HG03460 (cell line): ENCODE results near the gene C10orf62.
A peak's percentile ranks its signal among the peaks of the same experiment; 100 is the strongest.
"Not testable (repeated sequence)": the region's sequence is repeated elsewhere in the genome, so short reads cannot be mapped to it uniquely, and the experiment has no call there.

ENCODE experiments used
- ATAC-seq: cut with Tn5 transposase; IDR thresholded peaks from one replicate; pipeline ENCODE4 v1.9.1; 2021; ENCODE audit not compliant: unreplicated experiment

The C10orf62 gene

DNA sequence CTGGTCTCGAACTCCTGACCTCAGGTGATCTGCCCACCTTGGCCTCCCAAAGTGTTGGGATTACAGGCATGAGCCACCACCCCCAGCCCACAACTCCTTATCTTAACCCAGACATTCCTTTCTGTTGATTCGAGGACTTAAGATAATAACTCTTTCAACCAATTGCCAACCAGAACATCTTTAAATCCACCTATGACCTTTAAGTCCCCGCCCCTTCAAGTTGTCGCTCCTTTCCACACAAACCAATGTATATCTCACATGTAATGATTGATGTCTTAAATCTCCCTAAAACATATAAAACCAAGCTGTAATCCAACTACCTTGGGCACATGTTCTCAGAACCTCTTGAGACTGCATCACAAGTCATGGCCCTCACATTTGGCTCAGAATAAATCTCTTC lies 24.7 kb upstream of the C10orf62 start:
- no peak for ATAC-seq

DNA sequence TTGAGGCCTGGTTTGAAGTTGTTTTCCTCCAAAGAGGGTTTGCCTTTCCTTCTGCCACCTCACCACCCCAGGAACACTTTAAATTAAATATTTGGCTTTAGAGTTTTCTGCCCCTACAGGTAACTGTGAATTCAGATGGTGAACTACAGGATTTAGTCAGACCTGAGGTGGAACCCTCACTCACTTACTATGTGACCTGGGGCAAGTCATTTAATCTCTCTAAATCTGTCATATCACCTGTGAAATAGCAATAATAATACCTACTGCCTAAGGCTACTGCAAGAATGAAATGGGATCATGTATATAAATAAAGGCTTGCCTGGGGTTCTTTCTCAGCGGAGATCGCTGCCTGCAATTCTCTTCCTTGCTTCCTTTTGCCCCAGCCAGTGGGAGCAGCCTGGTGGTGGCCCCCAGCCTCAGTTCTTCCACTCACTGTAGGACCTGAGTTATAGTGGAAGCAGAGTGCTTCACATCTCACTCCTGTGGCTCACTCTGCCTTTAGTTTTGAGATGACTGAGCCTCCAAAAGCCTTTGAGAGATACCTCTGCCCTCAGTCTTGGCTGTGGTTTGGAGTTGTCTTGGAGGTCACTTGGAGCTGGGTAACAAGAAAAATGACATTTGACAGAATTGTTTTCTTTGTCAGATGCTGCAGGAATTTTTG lies 23.1 kb upstream of the C10orf62 start:
- ATAC-seq, result no peak

DNA sequence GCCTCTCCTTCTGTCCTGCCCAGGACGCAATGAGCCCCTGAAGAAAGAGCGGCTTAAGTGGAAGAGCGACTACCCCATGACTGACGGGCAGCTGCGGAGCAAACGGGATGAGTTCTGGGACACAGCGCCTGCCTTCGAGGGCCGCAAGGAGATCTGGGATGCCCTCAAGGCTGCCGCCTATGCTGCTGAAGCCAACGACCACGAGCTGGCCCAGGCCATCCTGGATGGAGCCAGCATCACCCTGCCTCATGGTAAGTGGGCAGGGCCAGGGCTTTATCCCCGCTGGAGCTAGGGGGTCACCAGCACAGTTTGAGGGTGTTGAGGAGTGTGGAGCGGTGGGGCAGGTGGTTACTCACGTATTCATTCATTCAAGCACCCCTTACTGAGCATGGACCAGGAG lies 21.6 kb upstream of the C10orf62 start:
- ATAC-seq, result no peak

DNA sequence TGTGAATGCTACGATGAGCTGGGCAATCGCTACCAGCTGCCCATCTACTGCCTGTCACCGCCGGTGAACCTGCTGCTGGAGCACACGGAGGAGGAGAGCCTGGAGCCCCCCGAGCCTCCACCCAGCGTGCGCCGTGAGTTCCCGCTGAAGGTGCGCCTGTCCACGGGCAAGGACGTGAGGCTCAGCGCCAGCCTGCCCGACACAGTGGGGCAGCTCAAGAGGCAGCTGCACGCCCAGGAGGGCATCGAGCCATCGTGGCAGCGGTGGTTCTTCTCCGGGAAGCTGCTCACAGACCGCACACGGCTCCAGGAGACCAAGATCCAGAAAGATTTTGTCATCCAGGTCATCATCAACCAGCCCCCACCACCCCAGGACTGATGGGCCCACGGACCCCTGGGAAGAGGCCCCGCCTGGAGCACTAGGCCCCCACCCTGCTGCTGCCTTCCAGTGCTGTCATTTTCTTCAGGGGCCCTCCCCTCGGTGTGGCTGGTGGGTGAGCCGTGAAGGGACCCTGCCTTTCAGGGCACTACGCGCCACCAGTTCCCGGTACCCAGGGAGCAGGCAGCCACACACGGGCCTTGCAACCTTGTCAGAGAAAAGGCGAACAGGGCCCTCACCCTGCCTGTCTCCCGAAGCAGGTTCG lies 19.3 kb upstream of the C10orf62 start:
- ATAC-seq, result no peak

DNA sequence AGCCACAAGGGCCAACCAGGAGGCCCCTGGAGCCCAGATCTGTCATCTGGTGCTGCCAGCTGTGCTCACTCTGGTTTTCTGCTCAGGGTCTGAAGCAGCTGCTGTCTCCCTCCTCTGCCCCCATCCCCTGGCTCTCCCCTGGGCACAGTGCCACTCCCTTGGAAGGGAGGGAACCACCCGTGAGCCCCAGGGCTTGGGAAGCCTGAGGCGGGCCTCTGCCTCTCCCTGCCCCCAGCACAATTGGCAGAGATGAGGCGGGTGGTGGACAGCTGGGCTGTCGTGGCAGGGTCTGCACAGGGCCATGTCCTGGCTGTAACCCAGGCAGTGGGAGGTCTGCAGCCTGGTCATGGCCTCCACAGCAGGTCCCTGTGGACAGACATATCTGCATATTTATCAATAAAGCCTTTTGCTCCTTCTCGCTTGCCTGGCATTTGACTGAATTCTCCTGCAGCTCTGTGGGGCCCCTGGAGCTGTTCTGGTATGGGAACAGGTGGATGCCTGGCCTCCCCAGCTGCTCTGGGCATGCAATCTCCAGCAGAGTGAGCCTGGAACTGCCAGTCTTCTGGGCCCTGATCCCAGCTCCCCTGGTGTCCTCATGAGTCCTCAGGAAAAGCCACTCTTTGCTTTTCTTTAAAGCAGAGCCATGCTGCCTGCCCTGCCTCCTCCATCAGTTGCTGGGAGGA lies 18.6 kb upstream of the C10orf62 start:
- ATAC-seq, result no peak

DNA sequence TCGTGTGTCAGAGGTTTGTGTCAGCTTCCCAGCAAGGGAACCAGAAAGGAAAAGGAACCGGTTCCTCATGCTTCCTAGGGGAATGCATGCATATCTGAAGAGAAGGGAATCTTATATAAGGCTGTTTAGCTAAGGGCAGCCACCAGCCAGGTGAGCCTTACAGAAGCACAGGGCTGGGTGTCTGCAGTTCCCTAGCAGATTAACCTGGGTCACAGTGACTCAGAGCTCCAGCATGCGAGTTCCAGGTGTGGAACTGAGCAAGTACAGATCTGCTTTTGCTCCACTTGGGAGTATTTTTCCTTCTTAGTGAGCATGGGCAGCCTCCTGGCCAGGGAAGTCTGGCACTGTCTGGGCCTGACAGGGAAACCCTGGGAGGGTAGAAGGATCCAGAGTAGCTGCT lies 17.9 kb upstream of the C10orf62 start:
- ATAC-seq, result no peak

DNA sequence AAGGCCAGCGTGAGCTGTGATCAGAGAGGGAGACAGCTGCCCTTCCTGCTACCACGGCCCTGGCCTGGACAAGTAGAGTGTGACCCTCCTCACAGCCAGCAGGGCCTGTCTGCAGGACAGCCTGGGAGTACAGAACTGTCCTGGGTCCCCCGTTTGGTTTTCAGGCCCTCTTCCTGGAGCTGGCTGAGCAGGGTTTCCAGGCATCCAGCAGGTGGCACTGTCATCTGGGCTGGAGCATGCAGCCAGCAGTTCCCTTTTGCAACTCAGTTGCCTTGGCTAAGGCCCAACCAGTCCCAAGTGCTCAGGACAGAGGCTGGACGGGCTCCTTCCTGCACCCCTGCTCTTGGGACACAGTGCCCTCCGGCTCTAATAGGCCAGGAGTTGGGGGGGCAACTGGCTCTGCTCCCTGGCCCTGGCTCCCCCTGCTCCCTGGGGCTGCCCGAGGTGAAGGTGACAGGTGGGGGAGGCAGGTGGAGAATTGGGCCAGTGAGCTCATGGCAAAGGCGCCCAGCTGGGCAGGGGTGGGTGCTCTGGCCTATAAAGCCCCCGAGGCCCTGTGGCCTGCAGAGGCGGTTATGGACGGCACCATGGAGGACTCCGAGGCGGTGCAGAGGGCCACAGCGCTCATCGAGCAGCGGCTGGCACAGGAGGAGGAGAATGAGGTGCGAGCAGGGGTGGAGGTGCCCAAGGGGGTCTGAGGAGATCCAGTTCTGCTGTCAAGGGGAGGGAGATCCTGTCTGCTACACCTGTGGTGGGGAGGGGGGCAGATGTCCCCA lies 17.1 kb upstream of the C10orf62 start, which contains the start of gene ANKRD2:
Gene ANKRD2, plus strand, starts transcription at position 566 of the 776 bp plus-strand sequence. Its CDS starts 10 bp downstream, at position 576.
- peak; percentile 79 for ATAC-seq

DNA sequence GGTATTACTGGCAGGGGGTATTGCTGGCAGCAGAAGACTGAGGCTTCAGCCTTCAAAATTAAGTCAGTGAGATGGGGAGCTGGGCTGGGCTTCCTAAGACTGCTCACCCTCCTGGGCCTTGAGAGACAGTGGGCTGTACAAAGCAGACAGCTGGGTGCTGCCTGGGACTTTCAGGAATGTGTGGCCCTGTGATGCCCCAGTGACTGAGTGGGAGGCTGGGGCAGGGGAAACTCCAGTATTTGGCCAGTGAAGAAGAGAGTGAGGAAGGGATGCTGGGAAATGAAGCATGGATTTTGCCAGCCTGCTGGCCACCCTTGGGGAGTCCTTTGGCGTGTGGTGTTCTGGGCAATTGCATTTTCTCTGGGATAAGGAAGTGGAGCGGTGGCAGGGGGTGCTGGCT lies 16.5 kb upstream of the C10orf62 start:
- ATAC-seq, result no peak

DNA sequence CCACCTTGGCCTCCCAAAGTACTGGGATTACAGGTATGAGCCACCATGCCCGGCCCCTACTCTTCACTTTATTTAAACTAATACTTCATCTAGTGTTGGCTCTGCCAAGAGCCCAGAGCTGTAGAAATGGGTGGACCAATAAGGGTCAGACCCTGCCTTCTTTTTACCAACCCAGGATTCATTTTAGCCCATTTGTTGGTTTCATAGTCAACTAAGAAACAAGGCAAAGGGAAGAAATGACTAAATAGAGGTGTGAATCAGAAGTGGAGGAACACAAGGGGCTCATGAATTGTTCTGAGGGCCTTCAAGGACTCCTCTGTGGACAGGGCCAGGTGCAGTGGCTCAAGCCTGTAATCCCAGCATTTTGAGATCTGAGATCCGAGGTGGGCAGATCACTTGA lies 15.8 kb upstream of the C10orf62 start:
- ATAC-seq, result no peak

DNA sequence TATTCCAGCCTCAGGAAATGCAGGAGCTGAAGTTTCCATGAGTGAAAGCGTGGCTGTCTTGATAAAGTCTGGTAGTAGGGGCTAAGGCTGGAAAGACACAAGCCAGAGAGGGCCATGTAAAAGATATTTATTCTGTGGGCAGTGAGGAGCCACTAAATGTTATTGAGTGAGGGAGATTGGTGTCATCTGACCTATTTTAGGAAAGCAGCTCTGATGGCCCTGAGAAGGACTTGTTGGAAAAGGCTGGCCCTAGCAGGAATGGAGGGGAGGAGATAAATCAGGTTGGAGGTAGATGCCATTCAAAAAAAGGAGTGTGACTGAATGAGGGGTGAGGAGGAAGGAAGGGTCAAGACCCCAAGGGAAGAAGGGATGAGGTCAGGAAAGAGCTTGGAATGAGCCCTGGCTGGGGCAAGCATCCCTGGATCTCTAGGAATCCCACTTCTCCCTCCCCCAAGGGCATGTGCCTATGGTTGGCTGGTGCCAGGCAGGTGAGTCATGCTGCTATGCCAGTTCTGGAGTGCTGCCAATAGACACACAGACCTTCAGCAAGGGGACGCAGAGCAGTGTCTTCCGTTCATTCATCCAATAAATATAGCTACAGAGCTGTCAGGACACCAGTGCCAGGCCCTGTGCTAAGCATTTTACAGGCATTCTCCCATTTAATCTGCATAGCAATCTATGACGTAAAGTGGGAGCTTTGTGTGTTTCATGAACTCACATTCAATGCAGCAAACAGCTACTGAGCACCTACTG lies 15.0 kb upstream of the C10orf62 start:
- ATAC-seq, result no peak

DNA sequence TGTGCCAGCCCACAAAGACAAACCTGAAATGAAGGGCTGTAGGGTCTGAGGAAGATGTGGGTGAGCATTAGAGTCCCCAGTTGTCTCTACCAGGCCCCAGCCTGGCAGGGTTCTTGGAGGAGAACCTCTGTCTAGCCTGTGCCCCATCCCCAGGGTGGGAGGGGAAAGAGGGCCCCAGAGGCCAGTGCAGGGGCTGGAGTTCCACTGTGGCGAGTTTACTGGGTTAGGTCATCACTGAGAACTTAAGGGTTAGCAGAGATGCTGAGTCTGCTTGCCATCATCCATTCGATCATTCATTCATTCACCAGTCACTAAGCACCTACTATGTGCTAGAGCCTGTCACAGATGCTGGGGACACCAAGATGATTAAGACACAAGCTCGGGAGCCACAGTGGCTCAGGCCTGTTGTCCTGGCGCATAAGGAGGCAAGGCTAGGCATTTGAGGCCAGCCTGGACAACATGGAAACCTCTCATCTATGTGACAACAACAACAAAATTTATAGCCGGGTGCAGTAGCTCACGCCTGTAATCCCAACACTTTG lies 14.3 kb upstream of the C10orf62 start:
- no peak for ATAC-seq

DNA sequence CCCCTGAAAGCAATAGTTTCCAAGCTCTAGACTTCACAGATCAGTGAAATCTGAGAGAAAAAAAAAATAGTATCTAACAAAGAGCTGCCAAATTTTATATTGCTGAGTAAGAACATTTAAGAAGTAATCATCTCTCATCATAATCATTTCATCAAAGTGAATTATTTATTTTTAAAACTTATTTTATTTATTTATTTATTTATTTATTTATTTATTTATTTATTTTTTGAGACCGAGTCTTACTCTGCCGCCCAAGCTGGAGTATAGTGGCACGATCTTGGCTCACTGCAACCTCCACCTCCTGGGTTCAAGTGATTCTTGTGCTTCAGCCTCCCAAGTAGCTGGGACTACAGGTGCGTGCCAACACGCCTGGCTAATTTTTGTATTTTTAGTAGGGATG lies 13.0 kb upstream of the C10orf62 start:
- ATAC-seq, result not testable (repeated sequence)

DNA sequence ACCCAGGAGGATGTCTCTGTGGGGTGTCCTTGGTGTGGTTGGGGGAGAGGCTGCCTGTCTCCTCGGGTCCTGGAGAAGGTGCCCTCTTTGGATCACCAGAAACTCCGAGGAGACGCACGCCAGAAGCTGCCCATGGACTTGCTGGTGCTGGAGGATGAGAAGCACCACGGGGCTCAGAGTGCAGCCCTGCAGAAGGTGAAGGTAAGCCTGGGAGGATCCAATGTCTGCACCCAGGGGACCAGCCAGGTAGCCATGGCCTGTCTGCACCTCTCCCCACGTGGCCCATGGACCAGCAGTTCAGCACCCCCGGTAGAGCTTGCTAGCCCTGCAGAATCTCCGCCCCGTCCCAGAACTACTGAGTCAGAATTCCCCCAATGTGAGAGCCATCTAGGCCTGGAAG lies 11.8 kb upstream of the C10orf62 start:
- ATAC-seq, result no peak

DNA sequence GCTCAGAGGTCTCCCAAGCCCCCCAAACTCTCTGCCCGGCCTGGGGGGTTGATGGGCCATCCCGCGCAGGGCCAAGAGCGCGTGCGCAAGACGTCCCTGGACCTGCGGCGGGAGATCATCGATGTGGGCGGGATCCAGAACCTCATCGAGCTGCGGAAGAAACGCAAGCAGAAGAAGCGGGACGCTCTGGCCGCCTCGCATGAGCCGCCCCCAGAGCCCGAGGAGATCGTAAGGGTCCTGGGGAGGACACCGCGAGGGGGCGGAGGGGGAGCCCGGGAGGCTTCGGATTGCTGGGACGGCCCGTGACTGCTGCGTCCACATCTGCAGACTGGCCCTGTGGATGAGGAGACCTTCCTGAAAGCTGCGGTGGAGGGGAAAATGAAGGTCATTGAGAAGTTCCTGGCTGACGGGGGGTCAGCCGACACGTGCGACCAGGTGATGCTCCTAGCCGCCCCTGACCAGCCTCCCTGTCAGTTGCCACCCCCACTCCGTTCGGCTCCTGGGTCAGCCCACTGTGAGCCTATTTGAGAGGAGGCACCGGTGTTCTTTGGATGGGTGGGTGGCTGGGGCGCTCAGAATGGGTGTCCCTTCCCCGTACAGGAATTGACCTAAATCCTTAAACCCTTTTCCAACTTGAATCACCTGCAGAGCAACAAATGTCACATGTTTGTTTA lies 11.2 kb upstream of the C10orf62 start:
- ATAC-seq, result no peak

DNA sequence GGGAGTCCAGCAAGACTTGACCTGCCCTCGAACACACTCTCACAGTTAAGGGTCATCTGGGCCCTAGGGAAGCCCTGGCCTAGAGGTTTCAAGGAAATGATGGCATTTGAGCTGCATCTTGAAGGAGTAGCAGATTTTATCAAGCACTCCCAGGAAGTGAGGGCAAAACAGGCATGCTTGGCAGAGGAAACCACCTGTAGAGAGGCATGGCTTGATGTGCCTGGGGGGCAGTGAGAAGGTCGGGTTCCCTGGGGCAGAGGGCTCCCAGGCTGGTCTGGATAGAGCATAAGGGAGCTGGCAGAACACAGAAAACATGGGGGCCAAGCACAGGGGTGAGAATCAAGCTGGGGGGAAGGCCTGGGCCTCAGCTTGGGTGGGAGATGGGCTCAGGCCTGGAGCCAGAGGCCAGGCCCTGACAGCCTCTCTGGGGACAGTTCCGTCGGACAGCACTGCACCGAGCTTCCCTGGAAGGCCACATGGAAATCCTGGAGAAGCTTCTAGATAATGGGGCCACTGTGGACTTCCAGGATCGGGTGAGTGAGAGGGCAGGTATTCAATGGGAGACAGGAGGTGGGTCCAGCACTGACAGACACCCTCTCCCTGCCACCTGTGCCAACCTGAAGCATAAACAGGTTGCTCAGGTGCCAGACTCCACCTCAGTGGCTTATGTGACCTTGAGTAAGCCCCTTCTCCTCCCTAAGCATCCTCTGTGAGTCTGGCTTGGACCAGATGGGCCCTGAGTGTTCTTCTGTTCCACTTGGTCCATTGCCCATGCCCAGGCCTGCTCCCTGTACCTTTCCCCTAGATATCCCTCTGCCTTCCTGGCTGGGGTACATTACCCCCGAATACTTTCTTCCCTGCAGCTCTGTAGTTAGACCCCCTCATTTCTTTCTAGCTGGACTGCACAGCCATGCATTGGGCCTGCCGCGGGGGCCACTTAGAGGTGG lies 8.8 kb upstream of the C10orf62 start:
- no peak for ATAC-seq

DNA sequence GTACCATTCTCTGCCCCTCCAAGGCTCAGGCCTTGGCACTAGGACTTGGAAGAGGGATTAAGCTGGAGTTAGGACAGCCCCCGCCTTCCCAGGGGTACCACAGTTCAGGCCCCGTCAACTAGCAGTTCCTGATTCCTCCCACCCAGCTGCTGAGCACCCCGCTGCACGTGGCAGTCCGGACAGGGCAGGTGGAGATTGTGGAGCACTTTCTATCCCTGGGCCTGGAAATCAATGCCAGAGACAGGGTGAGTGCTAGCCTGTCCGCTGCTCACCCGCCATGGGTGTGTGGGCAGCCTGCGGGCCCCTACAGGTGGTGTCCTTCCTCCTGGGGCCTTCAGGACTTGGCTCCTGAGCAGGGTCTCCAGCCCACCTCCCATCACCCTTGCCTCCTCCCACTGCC lies 7.4 kb upstream of the C10orf62 start:
- ATAC-seq, result no peak

DNA sequence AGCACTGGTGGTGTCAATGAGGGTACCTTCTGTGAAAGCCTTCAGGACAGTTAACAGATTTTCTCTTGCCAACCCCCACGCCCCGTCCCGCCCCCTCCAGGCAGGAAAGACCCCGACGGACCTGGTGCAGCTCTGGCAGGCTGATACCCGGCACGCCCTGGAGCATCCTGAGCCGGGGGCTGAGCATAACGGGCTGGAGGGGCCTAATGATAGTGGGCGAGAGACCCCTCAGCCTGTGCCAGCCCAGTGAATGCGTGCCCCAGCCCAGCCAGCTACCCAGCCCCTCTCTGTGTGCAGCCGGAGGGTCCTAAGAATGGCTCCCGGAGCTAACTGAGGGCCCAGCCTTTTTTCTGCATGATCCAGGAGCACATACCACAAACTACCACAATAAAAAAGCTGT lies 6.0 kb upstream of the C10orf62 start:
- ATAC-seq, result no peak

DNA sequence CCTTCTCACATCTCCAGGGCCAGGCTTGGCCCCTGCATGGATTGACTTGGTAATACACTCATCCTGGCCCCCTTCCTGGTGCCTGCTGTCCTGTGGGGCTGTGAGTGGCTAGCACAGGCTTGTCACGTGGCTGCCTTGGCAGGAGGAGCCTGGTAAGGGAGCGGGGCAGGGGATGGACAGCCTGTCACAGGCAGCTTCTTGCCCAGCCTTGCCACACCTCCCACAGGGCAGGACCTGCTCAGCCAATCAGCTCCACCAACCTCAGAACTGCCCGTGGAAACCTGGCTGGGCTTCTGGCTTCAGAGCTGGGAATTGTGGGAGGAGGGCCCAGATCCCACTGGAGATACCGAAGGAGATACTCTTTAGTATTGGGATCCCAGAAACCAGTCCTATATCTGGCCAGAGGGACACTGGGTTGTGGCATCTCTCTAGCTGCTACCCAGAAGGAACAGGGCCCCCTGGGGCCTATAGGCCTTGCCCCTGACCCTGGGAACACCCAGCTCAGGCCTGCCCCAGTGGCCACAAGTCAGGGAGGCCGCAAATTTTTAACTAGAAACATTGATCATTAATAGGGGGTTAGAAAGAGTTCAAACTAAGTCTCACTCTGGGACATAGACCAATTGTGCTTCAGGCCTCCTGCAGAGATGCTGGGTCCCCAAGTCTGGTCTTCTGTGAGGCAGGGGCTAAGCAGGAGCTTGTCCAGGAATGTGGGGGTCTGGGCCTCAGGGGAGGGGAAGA lies 5.3 kb upstream of the C10orf62 start, which contains the start of gene HOGA1:
Gene HOGA1, plus strand, starts transcription at position 330 of the 738 bp plus-strand sequence. Its CDS starts 315 bp downstream, at position 645.
- ATAC-seq, result peak; percentile 66
